HL-60 (cell line): ENCODE measurements around the gene DHFR2.

Source experiments
- TF ChIP-seq, protein P1 (sequence below): IDR thresholded peaks from one replicate; pipeline ENCODE4 v1.5.1; 2011; ENCODE audit warnings: low read length, control low read depth, inconsistent platforms; ENCODE audit not compliant: insufficient read depth
- TF ChIP-seq, protein P2 (sequence below): IDR thresholded peaks from 2 replicates; pipeline ENCODE4 v1.6.1; 2012; ENCODE audit warnings: low read depth; ENCODE audit not compliant: insufficient replicate concordance

DNA sequence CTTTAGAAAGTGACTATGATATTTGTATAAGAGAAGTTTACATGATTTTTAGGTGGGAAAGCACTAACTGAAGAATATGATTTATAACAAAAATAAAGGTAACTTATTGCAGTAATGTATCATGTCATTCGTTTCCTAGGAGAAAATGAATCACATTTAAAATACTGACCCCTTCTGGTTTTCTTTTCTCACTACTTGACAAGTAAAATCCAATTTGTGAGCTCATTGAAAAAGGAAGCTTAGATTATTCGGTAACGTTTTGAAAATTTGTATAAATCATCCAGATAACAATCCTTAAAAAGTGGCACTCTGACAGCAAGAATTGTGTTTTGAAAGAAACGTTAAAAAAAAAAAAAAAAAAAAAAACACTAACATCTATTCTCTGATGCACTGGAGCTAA, 39.1 kb upstream of the DHFR2 start:
- TF ChIP-seq, protein P1, sequence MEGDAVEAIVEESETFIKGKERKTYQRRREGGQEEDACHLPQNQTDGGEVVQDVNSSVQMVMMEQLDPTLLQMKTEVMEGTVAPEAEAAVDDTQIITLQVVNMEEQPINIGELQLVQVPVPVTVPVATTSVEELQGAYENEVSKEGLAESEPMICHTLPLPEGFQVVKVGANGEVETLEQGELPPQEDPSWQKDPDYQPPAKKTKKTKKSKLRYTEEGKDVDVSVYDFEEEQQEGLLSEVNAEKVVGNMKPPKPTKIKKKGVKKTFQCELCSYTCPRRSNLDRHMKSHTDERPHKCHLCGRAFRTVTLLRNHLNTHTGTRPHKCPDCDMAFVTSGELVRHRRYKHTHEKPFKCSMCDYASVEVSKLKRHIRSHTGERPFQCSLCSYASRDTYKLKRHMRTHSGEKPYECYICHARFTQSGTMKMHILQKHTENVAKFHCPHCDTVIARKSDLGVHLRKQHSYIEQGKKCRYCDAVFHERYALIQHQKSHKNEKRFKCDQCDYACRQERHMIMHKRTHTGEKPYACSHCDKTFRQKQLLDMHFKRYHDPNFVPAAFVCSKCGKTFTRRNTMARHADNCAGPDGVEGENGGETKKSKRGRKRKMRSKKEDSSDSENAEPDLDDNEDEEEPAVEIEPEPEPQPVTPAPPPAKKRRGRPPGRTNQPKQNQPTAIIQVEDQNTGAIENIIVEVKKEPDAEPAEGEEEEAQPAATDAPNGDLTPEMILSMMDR = no peak
- TF ChIP-seq, protein P2, sequence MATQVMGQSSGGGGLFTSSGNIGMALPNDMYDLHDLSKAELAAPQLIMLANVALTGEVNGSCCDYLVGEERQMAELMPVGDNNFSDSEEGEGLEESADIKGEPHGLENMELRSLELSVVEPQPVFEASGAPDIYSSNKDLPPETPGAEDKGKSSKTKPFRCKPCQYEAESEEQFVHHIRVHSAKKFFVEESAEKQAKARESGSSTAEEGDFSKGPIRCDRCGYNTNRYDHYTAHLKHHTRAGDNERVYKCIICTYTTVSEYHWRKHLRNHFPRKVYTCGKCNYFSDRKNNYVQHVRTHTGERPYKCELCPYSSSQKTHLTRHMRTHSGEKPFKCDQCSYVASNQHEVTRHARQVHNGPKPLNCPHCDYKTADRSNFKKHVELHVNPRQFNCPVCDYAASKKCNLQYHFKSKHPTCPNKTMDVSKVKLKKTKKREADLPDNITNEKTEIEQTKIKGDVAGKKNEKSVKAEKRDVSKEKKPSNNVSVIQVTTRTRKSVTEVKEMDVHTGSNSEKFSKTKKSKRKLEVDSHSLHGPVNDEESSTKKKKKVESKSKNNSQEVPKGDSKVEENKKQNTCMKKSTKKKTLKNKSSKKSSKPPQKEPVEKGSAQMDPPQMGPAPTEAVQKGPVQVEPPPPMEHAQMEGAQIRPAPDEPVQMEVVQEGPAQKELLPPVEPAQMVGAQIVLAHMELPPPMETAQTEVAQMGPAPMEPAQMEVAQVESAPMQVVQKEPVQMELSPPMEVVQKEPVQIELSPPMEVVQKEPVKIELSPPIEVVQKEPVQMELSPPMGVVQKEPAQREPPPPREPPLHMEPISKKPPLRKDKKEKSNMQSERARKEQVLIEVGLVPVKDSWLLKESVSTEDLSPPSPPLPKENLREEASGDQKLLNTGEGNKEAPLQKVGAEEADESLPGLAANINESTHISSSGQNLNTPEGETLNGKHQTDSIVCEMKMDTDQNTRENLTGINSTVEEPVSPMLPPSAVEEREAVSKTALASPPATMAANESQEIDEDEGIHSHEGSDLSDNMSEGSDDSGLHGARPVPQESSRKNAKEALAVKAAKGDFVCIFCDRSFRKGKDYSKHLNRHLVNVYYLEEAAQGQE = no peak
